Measurements from ENCODE around the gene UTP4.

DNA sequence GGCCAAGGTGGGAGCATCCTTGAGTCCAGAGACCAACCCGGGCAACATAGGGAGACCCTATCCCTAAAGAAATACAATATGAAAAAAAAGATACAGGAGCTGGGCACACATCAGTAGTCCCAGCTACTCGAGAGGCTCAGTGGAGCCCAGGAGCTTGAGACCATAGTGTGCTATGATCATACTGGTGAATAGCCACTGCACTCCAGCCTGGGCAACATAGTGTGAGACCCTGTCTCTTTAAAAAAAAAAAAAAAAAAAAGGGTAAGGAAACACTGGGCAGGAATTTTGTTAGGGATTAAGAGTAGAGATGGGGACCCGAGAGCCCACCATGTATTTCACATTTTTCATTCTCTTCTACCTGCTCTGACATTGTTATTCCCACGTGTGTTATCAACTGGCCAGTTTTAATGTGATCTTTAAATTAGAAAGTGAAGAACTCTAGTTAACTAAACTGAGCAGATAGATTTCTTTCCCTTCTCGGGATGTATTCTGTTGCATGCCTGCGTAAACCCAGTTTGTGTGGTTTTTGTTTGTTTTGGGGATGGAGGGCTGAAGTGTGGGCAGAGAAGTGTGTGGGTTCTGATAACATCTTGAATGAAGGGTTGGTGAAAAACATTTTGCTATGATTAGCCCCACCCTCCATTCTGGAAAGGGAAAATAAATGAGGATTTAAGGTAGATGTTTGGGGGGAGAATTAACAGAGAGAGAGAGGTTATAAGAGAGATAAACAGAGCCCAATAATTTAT lies 37.3 kb downstream of the UTP4 start:
- TF ChIP-seq, protein P1, sequence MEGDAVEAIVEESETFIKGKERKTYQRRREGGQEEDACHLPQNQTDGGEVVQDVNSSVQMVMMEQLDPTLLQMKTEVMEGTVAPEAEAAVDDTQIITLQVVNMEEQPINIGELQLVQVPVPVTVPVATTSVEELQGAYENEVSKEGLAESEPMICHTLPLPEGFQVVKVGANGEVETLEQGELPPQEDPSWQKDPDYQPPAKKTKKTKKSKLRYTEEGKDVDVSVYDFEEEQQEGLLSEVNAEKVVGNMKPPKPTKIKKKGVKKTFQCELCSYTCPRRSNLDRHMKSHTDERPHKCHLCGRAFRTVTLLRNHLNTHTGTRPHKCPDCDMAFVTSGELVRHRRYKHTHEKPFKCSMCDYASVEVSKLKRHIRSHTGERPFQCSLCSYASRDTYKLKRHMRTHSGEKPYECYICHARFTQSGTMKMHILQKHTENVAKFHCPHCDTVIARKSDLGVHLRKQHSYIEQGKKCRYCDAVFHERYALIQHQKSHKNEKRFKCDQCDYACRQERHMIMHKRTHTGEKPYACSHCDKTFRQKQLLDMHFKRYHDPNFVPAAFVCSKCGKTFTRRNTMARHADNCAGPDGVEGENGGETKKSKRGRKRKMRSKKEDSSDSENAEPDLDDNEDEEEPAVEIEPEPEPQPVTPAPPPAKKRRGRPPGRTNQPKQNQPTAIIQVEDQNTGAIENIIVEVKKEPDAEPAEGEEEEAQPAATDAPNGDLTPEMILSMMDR (IDR thresholded peaks at IDR 0.05 in 8 of 11, conservative IDR thresholded peaks at IDR 0.05 in 3 of 11): no peak
- TF ChIP-seq POLR2AphosphoS5 (IDR thresholded peaks at IDR 0.05): no peak
